Common myeloid progenitor, CD34-positive (primary cell): ENCODE results near the gene PIK3C2B.
A peak's percentile ranks its signal among the peaks of the same experiment; 100 is the strongest.
"Not testable (repeated sequence)": the region's sequence is repeated elsewhere in the genome, so short reads cannot be mapped to it uniquely, and the experiment has no call there.

Experiments
- CTCF ChIA-PET: fragments of 350-600 bp; sonication (Branson Sonifier 250); formaldehyde crosslinking; loops from one replicate; lab custom pipeline; 2021; ENCODE audit warnings: antibody characterized with exemption; lab: Charles Lee
- POLR2A ChIA-PET: fragments of 350-600 bp; sonication (Branson Sonifier 250); formaldehyde crosslinking; loops from one replicate; lab custom pipeline; 2021; ENCODE audit warnings: antibody characterized with exemption; lab: Charles Lee
- DNase-seq, 3 donors: peaks; one replicate each; pipeline versions ENCODE4 v3.0.0 to v3.0.0-alpha.2; 2013
- H3K27ac ChIP-seq, 2 experiments: 1 replicate in 1 of 2; 2 replicates in 1 of 2; pipeline ENCODE4 v1.7.0; 2013; ENCODE audit warnings: inconsistent platforms in 2 of 2, low read length in 2 of 2, mild to moderate bottlenecking in 2 of 2, low read depth in 1 of 2, moderate library complexity in 1 of 2; ENCODE audit not compliant: severe bottlenecking in 2 of 2, insufficient read depth in 1 of 2, poor library complexity in 1 of 2
- H3K27me3 ChIP-seq, 5 experiments: replicated peaks in 2 of 5; 1 replicate in 3 of 5; 2 replicates in 2 of 5; pipeline versions ENCODE4 v1.6.1 to v1.7.0; 2013; ENCODE audit warnings: low read length in 4 of 5, mild to moderate bottlenecking in 2 of 5, moderate library complexity in 2 of 5, inconsistent platforms in 1 of 5; ENCODE audit not compliant: insufficient read depth in 5 of 5, control insufficient read depth in 4 of 5
- H3K36me3 ChIP-seq, 4 experiments: 1 replicate in 2 of 4; 2 replicates in 2 of 4; pipeline versions ENCODE4 v1.6.1 to v1.7.0; 2013; ENCODE audit warnings: low read length in 3 of 4, control low read depth in 1 of 4, mild to moderate bottlenecking in 1 of 4; ENCODE audit not compliant: control insufficient read depth in 4 of 4, insufficient read depth in 4 of 4
- H3K4me1 ChIP-seq, 4 experiments: 1 replicate in 3 of 4; 2 replicates in 1 of 4; pipeline versions ENCODE4 v1.6.1 to v1.7.1; 2013; ENCODE audit warnings: low read length in 3 of 4, mild to moderate bottlenecking in 3 of 4, control low read depth in 1 of 4, inconsistent platforms in 1 of 4, moderate library complexity in 1 of 4; ENCODE audit not compliant: control insufficient read depth in 4 of 4, insufficient read depth in 4 of 4; ENCODE audit errors: control extremely low read depth in 1 of 4
- H3K4me3 ChIP-seq, 7 experiments: 1 replicate in 4 of 7; 2 replicates in 3 of 7; pipeline versions ENCODE4 v1.5.1 to v1.7.0; 2013; ENCODE audit warnings: mild to moderate bottlenecking in 7 of 7, low read length in 6 of 7, moderate library complexity in 6 of 7, inconsistent platforms in 2 of 7, low read depth in 2 of 7, control low read depth in 1 of 7; ENCODE audit not compliant: insufficient read depth in 4 of 7, control insufficient read depth in 1 of 7; ENCODE audit errors: extremely low read depth in 1 of 7
- H3K9me3 ChIP-seq, 5 experiments: 1 replicate in 4 of 5; 2 replicates in 1 of 5; pipeline versions ENCODE4 v1.6.1 to v1.7.1; 2013; ENCODE audit warnings: low read length in 4 of 5, mild to moderate bottlenecking in 2 of 5, inconsistent platforms in 1 of 5, low read depth in 1 of 5, moderate library complexity in 1 of 5; ENCODE audit not compliant: control insufficient read depth in 4 of 5, insufficient read depth in 2 of 5; ENCODE audit errors: control extremely low read depth in 1 of 5
- WGBS: methylation state at CpG from one replicate; pipeline ENCODE4 v1.1.5; 2013; ENCODE audit not compliant: insufficient coverage; 5-methylcytosine and 5-hydroxymethylcytosine counted together

Gene PIK3C2B

DNA sequence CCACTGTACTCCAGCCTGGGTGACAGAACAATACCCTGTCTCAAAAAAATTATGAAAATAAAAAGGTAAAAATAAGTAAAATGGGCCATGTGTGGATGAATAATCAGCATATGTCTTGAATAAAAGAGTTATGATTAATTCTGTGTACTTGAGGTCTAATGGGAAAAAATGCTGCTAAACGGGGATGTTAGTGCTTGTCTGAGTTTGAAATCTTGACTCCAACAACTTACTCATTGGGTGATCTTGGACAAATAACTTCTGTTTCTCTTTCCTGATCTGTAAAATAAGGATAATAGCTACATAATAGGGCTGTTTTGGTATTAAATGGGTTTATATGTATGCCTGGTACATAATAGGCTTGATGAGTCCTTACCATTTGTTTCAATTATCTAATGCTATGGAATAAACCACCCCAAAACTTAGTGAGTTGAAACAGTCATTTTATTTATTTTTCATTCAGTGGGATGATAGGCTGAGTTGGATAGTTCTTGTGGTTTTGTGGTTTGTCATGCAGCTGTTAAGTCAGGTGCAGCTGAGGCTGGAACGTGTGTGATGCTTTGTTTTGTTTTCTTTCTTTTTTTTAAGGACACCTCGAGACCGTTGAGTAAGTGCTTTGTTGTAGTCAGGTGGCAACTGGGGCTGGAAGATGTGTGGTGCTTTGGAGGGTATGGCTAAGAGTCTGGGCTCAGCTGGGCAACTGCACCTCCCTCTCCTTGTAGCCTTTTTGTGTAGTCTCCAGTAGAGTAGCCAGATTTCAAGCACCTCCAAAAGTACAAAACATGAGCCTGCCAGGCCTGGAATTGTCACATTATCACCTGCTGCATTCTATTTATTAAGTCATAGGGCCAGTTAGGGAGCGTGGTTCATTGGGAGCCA lies 26.5 kb upstream of the PIK3C2B start:
- H3K9me3 ChIP-seq, result peaks cover 0 to 7% (median 5%) of the 10 kb centered on the region in 5 experiments
- POLR2A ChIA-PET, result interaction anchor here (0.6 kb wide), 1 partner anchor 16 kb away, joined by 3 read pairs; no protein-coding TSS in a partner anchor
- H3K27me3 ChIP-seq, result no peaks in the 10 kb centered on the region
- H3K27ac ChIP-seq, result peak overlapping the region in 1 of 2 experiments; percentile 69
- H3K36me3 ChIP-seq, result peaks cover 5 to 37% (median 20%) of the 10 kb centered on the region in 4 experiments
- DNase-seq, result peak; percentile 57 to 94 (median 91)
- H3K4me3 ChIP-seq, result peak overlapping the region in 3 of 7 experiments; percentile 13 to 50 (median 46)
- H3K4me1 ChIP-seq, result peaks cover 6 to 49% (median 39%) of the 10 kb centered on the region in 4 experiments
- WGBS, result no CpG with 5 or more reads among the region's 5 CpGs
- CTCF ChIA-PET, result interaction anchor here (1.4 to 1.7 kb wide), 2 partner anchors 13 to 286 kb away, joined by 6 read pairs; no protein-coding TSS in a partner anchor

DNA sequence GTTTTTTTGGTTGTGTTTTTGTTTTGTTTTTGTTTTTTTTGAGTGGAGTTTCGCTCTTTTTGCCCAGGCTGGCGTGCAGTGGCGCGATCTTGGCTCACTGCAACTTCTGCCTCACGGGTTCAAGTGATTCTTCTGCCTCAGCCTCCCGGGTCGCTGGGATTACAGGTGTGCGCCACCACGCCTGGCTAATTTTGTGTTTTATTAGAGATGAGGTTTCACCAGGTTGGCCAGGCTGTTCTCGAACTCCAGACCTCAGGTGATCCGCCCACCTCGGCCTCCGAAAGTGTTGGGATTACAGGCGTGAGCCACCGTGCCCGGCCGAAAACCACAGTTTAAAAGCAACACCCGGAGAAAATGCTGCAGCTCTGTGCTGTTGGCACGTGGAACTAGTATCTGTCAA lies 22.8 kb upstream of the PIK3C2B start:
- WGBS, result 92% methylated on average over 17 of the region's 19 CpGs
- Histone ChIP-seq H3K4me3 (peak overlapping the region in 6 of 7 experiments; percentile 72 to 97 (median 89)), H3K4me1 (peaks cover 22 to 84% (median 60%) of the 10 kb centered on the region in 4 experiments), H3K36me3 (peaks cover 0 to 13% (median 8%) of the 10 kb centered on the region in 4 experiments), H3K27ac (peak overlapping the region in 1 of 2 experiments; percentile 98)
- CTCF ChIA-PET, result interaction anchor here (1.0 to 4.2 kb wide), 6 partner anchors 7 to 154 kb away, joined by 3 to 26 read pairs (median 11); no protein-coding TSS in a partner anchor
- POLR2A ChIA-PET, result interaction anchor here (0.7 to 2.1 kb wide), 3 partner anchors 10 to 1444 kb away, joined by 3 to 21 read pairs (median 3); no protein-coding TSS in a partner anchor
- H3K9me3 ChIP-seq, H3K27me3 ChIP-seq, DNase-seq: not testable (repeated sequence)

DNA sequence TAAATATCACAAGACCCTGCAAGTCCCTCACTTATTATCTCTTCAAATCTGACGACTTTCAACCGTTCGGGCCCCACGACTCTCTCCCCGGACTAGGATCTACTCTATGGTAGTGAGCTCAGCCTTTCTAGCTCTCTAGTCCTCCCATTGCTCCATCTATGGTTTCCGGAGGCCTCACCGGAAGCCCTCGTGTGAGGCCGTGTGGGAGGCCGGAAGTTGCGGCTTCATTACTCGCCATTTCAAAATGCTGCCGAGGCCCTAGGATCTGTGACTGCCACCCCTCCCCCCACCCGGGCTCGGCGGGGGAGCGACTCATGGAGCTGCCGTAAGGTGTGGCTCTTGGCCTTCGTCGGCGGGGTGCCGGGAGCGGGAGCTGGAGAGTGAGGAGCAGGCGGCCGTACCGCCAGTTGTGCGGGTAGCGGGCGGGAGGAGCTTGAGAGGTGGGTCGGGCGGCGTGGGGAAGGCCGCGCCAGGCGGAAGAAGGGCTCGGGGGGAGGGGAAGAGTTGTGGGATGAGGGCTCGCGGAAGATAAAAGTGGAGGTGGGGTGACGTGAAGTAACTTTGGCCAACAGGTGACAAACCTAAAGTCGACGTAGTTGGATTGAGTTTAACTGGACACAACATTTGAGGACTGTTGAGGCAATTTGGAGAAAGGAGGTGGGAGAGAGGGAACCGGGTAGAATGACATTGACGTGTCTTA lies 21.7 kb upstream of the PIK3C2B start, which contains the start of gene MDM4:
TSS of gene MDM4 (plus strand) at position 227 of the 700 bp plus-strand sequence. CDS start 9,113 bp downstream, outside the sequence.
- H3K4me1 ChIP-seq, result peaks cover 21 to 78% (median 52%) of the 10 kb centered on the region in 4 experiments
- WGBS, result 0% methylated on average over 30 of the region's 43 CpGs

DNA sequence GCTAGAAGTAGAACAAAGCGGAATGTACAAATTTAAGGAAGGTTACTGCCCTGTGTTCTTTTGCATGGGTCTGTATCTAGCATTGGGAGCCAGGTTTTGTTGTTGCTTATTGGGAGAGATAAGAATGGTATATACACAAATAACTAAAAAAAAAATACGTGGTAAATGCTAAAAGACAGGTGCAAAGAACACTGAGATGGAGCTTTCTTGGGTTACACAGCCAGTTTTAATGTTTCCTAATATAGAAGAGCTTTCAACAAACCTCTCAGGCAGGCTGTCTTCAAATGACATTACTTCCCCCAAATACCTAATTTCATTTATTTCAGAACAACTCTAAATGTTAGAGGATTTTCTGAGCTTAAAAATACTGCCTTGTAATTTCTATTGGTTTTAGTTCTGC lies 20.2 kb upstream of the PIK3C2B start:
- Histone ChIP-seq H3K27me3 (no peaks in the 10 kb centered on the region), H3K9me3 (no peaks in the 10 kb centered on the region), H3K36me3 (peaks cover 0 to 13% (median 8%) of the 10 kb centered on the region in 4 experiments), H3K4me1 (peaks cover 18 to 64% (median 43%) of the 10 kb centered on the region in 4 experiments), H3K4me3 (no peak overlapping the region), H3K27ac (peak overlapping the region in 1 of 2 experiments; percentile 43)
- ChIA-PET CTCF (interaction anchor here (0.6 to 4.2 kb wide), 7 partner anchors 8 to 101 kb away, joined by 3 to 26 read pairs (median 4); no protein-coding TSS in a partner anchor), POLR2A (no interaction called here)
- no peak for DNase-seq
- WGBS, result no CpG with 5 or more reads among the region's 2 CpGs

More for the DNA sequence above, 21.7 kb upstream of the PIK3C2B start, which contains the start of gene MDM4:
- POLR2A ChIA-PET, result interaction anchor here (0.6 to 2.1 kb wide), 5 partner anchors 9 to 35 kb away, joined by 3 to 21 read pairs (median 4); no protein-coding TSS in a partner anchor
- DNase-seq, result peak; percentile 99
- CTCF ChIA-PET, result interaction anchor here (0.8 to 4.2 kb wide), 7 partner anchors 8 to 86 kb away, joined by 3 to 26 read pairs (median 4); no protein-coding TSS in a partner anchor
- no peaks in the 10 kb centered on the region for H3K27me3 ChIP-seq
- H3K4me3 ChIP-seq, result peak within 1 kb of the TSS; percentile 68 to 97 (median 85)
- peaks cover 0 to 13% (median 8%) of the 10 kb centered on the region in 4 experiments for H3K36me3 ChIP-seq
- peak within 1 kb of the TSS; percentile 95 to 98 for H3K27ac ChIP-seq
- H3K9me3 ChIP-seq, result no peaks in the 10 kb centered on the region

DNA sequence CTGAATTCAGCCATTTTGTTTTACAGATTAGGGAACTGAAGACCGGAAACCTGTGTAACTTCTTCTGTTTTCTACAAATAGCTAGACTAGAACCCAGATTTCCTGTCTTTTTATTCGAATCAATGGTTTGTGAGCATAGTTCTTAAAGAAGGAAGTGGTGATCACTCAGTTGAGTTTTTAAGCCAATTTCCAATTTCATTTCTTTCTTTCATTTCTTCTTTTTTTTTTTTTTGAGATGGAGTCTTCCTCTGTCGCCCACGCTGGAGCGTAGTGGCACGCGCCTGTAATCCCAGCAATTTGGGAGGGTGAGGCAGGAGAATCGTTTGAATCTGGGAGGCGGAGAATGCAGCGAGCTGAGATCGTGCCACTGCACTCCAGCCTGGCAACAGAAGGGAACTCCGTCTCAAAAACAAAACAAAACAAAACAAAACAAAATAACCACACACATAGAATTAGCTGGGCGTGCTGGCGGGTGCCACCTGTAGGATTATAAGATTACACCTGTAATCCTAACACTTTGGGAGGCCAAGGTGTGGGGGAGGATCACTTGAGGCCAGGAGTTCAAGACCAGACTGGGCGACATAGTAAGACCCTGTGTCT lies 18.6 kb upstream of the PIK3C2B start:
- WGBS, result 2% methylated on average over 9 of the region's 15 CpGs
- Histone ChIP-seq H3K36me3 (peaks cover 0 to 5% (median 3%) of the 10 kb centered on the region in 4 experiments), H3K4me3 (peak overlapping the region in 6 of 7 experiments; percentile 10 to 61 (median 46)), H3K27me3 (no peaks in the 10 kb centered on the region), H3K27ac (peak overlapping the region; percentile 85 to 90), H3K4me1 (peaks cover 18 to 52% (median 34%) of the 10 kb centered on the region in 4 experiments), H3K9me3 (no peaks in the 10 kb centered on the region)
- POLR2A ChIA-PET, result interaction anchor here (0.6 to 0.8 kb wide), 3 partner anchors 11 to 82 kb away, joined by 4 to 7 read pairs (median 4); no protein-coding TSS in a partner anchor
- peak; percentile 78 to 94 (median 90) for DNase-seq
- CTCF ChIA-PET, result interaction anchor here (1.0 to 1.2 kb wide), 4 partner anchors 10 to 67 kb away, joined by 3 read pairs; no protein-coding TSS in a partner anchor

DNA sequence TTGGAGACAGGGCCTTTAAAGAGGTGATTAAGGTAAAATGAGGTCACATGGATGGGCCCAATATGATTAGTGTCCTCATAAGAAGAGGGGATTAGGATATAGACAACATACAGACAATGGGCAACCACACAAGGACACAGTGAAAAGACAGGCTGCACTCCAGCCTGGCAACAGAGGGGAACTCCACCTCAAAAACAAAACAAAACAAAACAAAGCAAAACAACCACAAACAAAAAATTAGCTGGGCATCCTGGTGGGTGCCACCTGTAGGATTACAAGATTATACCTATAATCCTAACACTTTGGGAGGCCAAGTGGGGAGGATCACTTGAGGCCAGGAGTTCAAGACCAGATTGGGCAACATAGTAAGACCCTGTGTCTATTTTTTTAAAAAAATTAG lies 16.8 kb upstream of the PIK3C2B start:
- no peaks in the 10 kb centered on the region for H3K36me3 ChIP-seq
- H3K4me3 ChIP-seq, result no peak overlapping the region
- POLR2A ChIA-PET, result no interaction called here
- H3K27me3 ChIP-seq, result no peaks in the 10 kb centered on the region
- H3K27ac ChIP-seq, result no peak overlapping the region
- no peaks in the 10 kb centered on the region for H3K9me3 ChIP-seq
- CTCF ChIA-PET, result no interaction called here
- DNase-seq, result peak in 2 of 3 donors; percentile 56 to 68
- H3K4me1 ChIP-seq, result peaks cover 15 to 52% (median 25%) of the 10 kb centered on the region in 4 experiments
